Vagina (tissue), 2 donors: Measurements from ENCODE around the gene BDH1. TPM values are rescaled to one million over a fixed set of nuclear protein-coding genes. Genes with fewer than 3 reads are reported as not detected.
"Not testable (repeated sequence)": the region's sequence is repeated elsewhere in the genome, so short reads cannot be mapped to it uniquely, and the experiment has no call there.

Source experiments
- DNase-seq, 2 donors: peaks; one replicate each; pipeline ENCODE4 v3.0.0-alpha.2; 2017; ENCODE audit errors: extremely low spot score in 2 of 2
- H3K27ac ChIP-seq: fragments of 200-600 bp; sonication (generic); one replicate; pipeline ENCODE4 v1.5.1; 2019
- H3K27me3 ChIP-seq: fragments of 200-600 bp; sonication (generic); one replicate; pipeline ENCODE4 v1.5.1; 2019
- H3K36me3 ChIP-seq, 2 donors: fragments of 200-600 bp; sonication (generic); one replicate each; pipeline ENCODE4 v1.5.1; 2017 to 2019
- H3K4me1 ChIP-seq: fragments of 200-600 bp; sonication (generic); one replicate; pipeline ENCODE4 v1.5.1; 2019
- H3K4me3 ChIP-seq, 2 donors: fragments of 200-600 bp; sonication (generic); 1 replicate in 1 of 2; 2 replicates in 1 of 2; pipeline ENCODE4 v1.5.1; 2016 to 2019
- H3K9me3 ChIP-seq: fragments of 200-600 bp; sonication (generic); one replicate; pipeline ENCODE4 v1.5.1; 2019
- POLR2A ChIP-seq, 2 donors: fragments of 450-650 bp; IDR thresholded peaks; one replicate each; pipeline ENCODE4 v1.6.1; 2017; ENCODE audit warnings: antibody characterized with exemption in 2 of 2, mild to moderate bottlenecking in 2 of 2, moderate library complexity in 2 of 2
- POLR2AphosphoS5 ChIP-seq, 2 donors: sonication (generic); formaldehyde crosslinking; IDR thresholded peaks; one replicate each; pipeline ENCODE4 v1.9.0; 2017; ENCODE audit warnings: antibody characterized with exemption in 2 of 2, mild to moderate bottlenecking in 2 of 2, low read depth in 1 of 2; ENCODE audit not compliant: insufficient read depth in 1 of 2
- intact Hi-C: fragments of 100-400 bp; cut with DNase I; formaldehyde crosslinking; loops from one replicate; pipeline ENCODE4 v1.15.1; 2023
- total RNA-seq: library from RNA; depleted of rRNA; stranded (reverse); fragments of >200 nt; gene quantifications from one replicate; pipeline ENCODE4 v1.2.3, GENCODE V29; 2016
- TF ChIP-seq, protein P1 (sequence below), 3 experiments: fragments of 450-650 bp in 2 of 3; fragments of 200-600 bp in 1 of 3; sonication (generic) in 1 of 3; IDR thresholded peaks; one replicate each; pipeline ENCODE4 v1.5.1; 2017 to 2019; ENCODE audit warnings: antibody characterized with exemption in 3 of 3, mild to moderate bottlenecking in 2 of 3, moderate library complexity in 2 of 3

The BDH1 gene
- total RNA-seq, 1 donor from 2014 or later, result 30.2 TPM

- TF ChIP-seq, protein P1, sequence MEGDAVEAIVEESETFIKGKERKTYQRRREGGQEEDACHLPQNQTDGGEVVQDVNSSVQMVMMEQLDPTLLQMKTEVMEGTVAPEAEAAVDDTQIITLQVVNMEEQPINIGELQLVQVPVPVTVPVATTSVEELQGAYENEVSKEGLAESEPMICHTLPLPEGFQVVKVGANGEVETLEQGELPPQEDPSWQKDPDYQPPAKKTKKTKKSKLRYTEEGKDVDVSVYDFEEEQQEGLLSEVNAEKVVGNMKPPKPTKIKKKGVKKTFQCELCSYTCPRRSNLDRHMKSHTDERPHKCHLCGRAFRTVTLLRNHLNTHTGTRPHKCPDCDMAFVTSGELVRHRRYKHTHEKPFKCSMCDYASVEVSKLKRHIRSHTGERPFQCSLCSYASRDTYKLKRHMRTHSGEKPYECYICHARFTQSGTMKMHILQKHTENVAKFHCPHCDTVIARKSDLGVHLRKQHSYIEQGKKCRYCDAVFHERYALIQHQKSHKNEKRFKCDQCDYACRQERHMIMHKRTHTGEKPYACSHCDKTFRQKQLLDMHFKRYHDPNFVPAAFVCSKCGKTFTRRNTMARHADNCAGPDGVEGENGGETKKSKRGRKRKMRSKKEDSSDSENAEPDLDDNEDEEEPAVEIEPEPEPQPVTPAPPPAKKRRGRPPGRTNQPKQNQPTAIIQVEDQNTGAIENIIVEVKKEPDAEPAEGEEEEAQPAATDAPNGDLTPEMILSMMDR (IDR thresholded peaks at IDR 0.05), result no peak
- Histone ChIP-seq H3K36me3 (no peaks in the 10 kb centered on the region), H3K27me3 (no peaks in the 10 kb centered on the region), H3K27ac (no peak overlapping the region), H3K4me3 (no peak overlapping the region), H3K9me3 (no peaks in the 10 kb centered on the region), H3K4me1 (no peaks in the 10 kb centered on the region)
- DNase-seq, result no peak
- intact Hi-C loops, result no loop called here
Observed at GRCh38 chr3:197567904-197568681, 12.3 kb upstream of the BDH1 start.

- H3K27ac ChIP-seq, H3K27me3 ChIP-seq, intact Hi-C loops, H3K36me3 ChIP-seq, DNase-seq, H3K4me1 ChIP-seq, H3K9me3 ChIP-seq, H3K4me3 ChIP-seq: not testable (repeated sequence)
Observed at GRCh38 chr3:197566155-197566554, 10.4 kb upstream of the BDH1 start.

GRCh38 chr3:197564097-197564843, 8.5 kb upstream of the BDH1 start:
- H3K27me3 ChIP-seq, result no peaks in the 10 kb centered on the region
- no peak for DNase-seq
- no peaks in the 10 kb centered on the region for H3K9me3 ChIP-seq
- no peak overlapping the region for H3K27ac ChIP-seq
- no peaks in the 10 kb centered on the region for H3K36me3 ChIP-seq
- no peaks in the 10 kb centered on the region for H3K4me1 ChIP-seq
- H3K4me3 ChIP-seq, result no peak overlapping the region
- TF ChIP-seq, protein P1 (IDR thresholded peaks at IDR 0.05), result no peak
- TF ChIP-seq POLR2A (IDR thresholded peaks at IDR 0.05) (no peak), POLR2AphosphoS5 (IDR thresholded peaks at IDR 0.05; ENCODE audit: insufficient read depth in 1 of 2, low read depth in 1 of 2) (no peak)
- intact Hi-C loops, result no loop called here

GRCh38 chr3:197562398-197563251, 6.9 kb upstream of the BDH1 start:
- DNase-seq, result no peak
- H3K9me3 ChIP-seq, result no peaks in the 10 kb centered on the region
- H3K27me3 ChIP-seq, result no peaks in the 10 kb centered on the region
- H3K27ac ChIP-seq, result no peak overlapping the region
- H3K36me3 ChIP-seq, result no peaks in the 10 kb centered on the region
- no peak overlapping the region for H3K4me3 ChIP-seq
- TF ChIP-seq POLR2AphosphoS5 (IDR thresholded peaks at IDR 0.05; ENCODE audit: insufficient read depth in 1 of 2, low read depth in 1 of 2) (no peak), POLR2A (IDR thresholded peaks at IDR 0.05) (no peak)
- TF ChIP-seq, protein P1 (IDR thresholded peaks at IDR 0.05), result no peak
- intact Hi-C loops, result no loop called here
- no peaks in the 10 kb centered on the region for H3K4me1 ChIP-seq

- H3K27ac ChIP-seq, result no peak overlapping the region
- no peaks in the 10 kb centered on the region for H3K36me3 ChIP-seq
- TF ChIP-seq POLR2A (IDR thresholded peaks at IDR 0.05), result no peak
- no peak for TF ChIP-seq POLR2AphosphoS5 (IDR thresholded peaks at IDR 0.05; ENCODE audit: insufficient read depth in 1 of 2, low read depth in 1 of 2)
- TF ChIP-seq, protein P1 (IDR thresholded peaks at IDR 0.05), result no peak
- no peaks in the 10 kb centered on the region for H3K9me3 ChIP-seq
- no peak overlapping the region for H3K4me3 ChIP-seq
- intact Hi-C loops, result no loop called here
- no peaks in the 10 kb centered on the region for H3K27me3 ChIP-seq
- DNase-seq, result no peak
- no peaks in the 10 kb centered on the region for H3K4me1 ChIP-seq
Observed at GRCh38 chr3:197561926-197562325, 6.2 kb upstream of the BDH1 start.
